Activated effector memory CD4-positive, alpha-beta T cell treated with Interleukin-2 at 50 U/mL for 16 hours (primary cell): ENCODE data around the gene BMF.
A peak's percentile ranks its signal among the peaks of the same experiment; 100 is the strongest.

ENCODE experiments used
- DNase-seq: peaks from one replicate; pipeline ENCODE4 v3.0.0-alpha.2; 2020

Gene BMF

GRCh38 chr15:40063563-40064011 lies 45.1 kb downstream of the BMF start:
- no peak for DNase-seq

- DNase-seq, result no peak
Observed at GRCh38 chr15:40062816-40063562, 45.7 kb downstream of the BMF start.

- DNase-seq, result no peak
Observed at GRCh38 chr15:40061212-40061901, 47.3 kb downstream of the BMF start.

- no peak for DNase-seq
Observed at GRCh38 chr15:40060236-40060961, 48.3 kb downstream of the BMF start.

- no peak for DNase-seq
Observed at GRCh38 chr15:40059821-40060220, 48.9 kb downstream of the BMF start.

GRCh38 chr15:40058476-40059140 lies 50.1 kb downstream of the BMF start:
- no peak for DNase-seq

- no peak for DNase-seq
Observed at GRCh38 chr15:40055576-40056293, 52.9 kb downstream of the BMF start.

- DNase-seq, result peak; percentile 20
Observed at GRCh38 chr15:40054855-40055575, 53.7 kb downstream of the BMF start.

GRCh38 chr15:40054605-40054854 lies 54.1 kb downstream of the BMF start:
- no peak for DNase-seq

- no peak for DNase-seq
Observed at GRCh38 chr15:40053831-40054604, 54.7 kb downstream of the BMF start.

- DNase-seq, result no peak
Observed at GRCh38 chr15:40053079-40053830, 55.4 kb downstream of the BMF start.

- no peak for DNase-seq
Observed at GRCh38 chr15:40052604-40053003, 56.1 kb downstream of the BMF start.

- DNase-seq, result no peak
Observed at GRCh38 chr15:40051616-40052415, 56.9 kb downstream of the BMF start.

GRCh38 chr15:40050788-40051470 lies 57.8 kb downstream of the BMF start:
- no peak for DNase-seq

GRCh38 chr15:40048926-40049475 lies 59.7 kb downstream of the BMF start:
- no peak for DNase-seq

- DNase-seq, result peak; percentile 15
Observed at GRCh38 chr15:40048211-40048792, 60.4 kb downstream of the BMF start.

- peak; percentile 41 for DNase-seq
Observed at GRCh38 chr15:40047415-40048210, 61.1 kb downstream of the BMF start.
